Activated T-helper 9 cell treated with anti-CD3 and anti-CD28 coated beads, Interleukin-2, amount 50 U/mL, for 16 hours (primary cell): ENCODE results near the gene COL4A2.

ENCODE experiments used
- DNase-seq: peaks from one replicate; pipeline ENCODE4 v3.0.0-alpha.2; 2020; ENCODE audit warnings: low read depth

COL4A2 gene

GRCh38 chr13:110322126-110322827 is 15.2 kb downstream of the COL4A2 start:
- no peak for DNase-seq

- DNase-seq: no peak
Measured at GRCh38 chr13:110322828-110323171, 15.7 kb downstream of the COL4A2 start.

- no peak for DNase-seq
Measured at GRCh38 chr13:110323172-110323891, 16.2 kb downstream of the COL4A2 start.

- no peak for DNase-seq
Measured at GRCh38 chr13:110324026-110324749, 17.1 kb downstream of the COL4A2 start.

GRCh38 chr13:110326263-110326904 is 19.3 kb downstream of the COL4A2 start:
- DNase-seq: no peak

- no peak for DNase-seq
Measured at GRCh38 chr13:110327051-110327721, 20.1 kb downstream of the COL4A2 start.

GRCh38 chr13:110328573-110328972 is 21.5 kb downstream of the COL4A2 start:
- no peak for DNase-seq

- no peak for DNase-seq
Measured at GRCh38 chr13:110329258-110329657, 22.2 kb downstream of the COL4A2 start.

GRCh38 chr13:110329798-110330461 is 22.8 kb downstream of the COL4A2 start:
- no peak for DNase-seq

- DNase-seq: no peak
Measured at GRCh38 chr13:110330491-110331011, 23.5 kb downstream of the COL4A2 start.

- DNase-seq: no peak
Measured at GRCh38 chr13:110331362-110331761, 24.3 kb downstream of the COL4A2 start.

- DNase-seq: no peak
Measured at GRCh38 chr13:110332750-110333149, 25.7 kb downstream of the COL4A2 start.

GRCh38 chr13:110333837-110334236 is 26.8 kb downstream of the COL4A2 start:
- DNase-seq: no peak

GRCh38 chr13:110334256-110334655 is 27.2 kb downstream of the COL4A2 start:
- no peak for DNase-seq

- no peak for DNase-seq
Measured at GRCh38 chr13:110334841-110335490, 27.9 kb downstream of the COL4A2 start.

GRCh38 chr13:110336108-110336507 is 29.0 kb downstream of the COL4A2 start:
- no peak for DNase-seq

GRCh38 chr13:110336681-110337080 is 29.6 kb downstream of the COL4A2 start:
- no peak for DNase-seq

GRCh38 chr13:110337247-110337646 is 30.2 kb downstream of the COL4A2 start:
- DNase-seq: no peak

GRCh38 chr13:110338441-110339101 is 31.5 kb downstream of the COL4A2 start:
- DNase-seq: no peak

- no peak for DNase-seq
Measured at GRCh38 chr13:110339263-110339662, 32.2 kb downstream of the COL4A2 start.
